NCI-H82 treated with DMSO at 0.1 percent for 48 hours (cell line): Measurements from ENCODE around the gene MYO7B.
"Not testable (repeated sequence)": the region's sequence is repeated elsewhere in the genome, so short reads cannot be mapped to it uniquely, and the experiment has no call there.

Source experiments
- DNase-seq: peaks from one replicate; lab custom pipeline; 2025; ENCODE audit not compliant: unreplicated experiment; lab: John Stamatoyannopoulos, UW

MYO7B gene

DNA sequence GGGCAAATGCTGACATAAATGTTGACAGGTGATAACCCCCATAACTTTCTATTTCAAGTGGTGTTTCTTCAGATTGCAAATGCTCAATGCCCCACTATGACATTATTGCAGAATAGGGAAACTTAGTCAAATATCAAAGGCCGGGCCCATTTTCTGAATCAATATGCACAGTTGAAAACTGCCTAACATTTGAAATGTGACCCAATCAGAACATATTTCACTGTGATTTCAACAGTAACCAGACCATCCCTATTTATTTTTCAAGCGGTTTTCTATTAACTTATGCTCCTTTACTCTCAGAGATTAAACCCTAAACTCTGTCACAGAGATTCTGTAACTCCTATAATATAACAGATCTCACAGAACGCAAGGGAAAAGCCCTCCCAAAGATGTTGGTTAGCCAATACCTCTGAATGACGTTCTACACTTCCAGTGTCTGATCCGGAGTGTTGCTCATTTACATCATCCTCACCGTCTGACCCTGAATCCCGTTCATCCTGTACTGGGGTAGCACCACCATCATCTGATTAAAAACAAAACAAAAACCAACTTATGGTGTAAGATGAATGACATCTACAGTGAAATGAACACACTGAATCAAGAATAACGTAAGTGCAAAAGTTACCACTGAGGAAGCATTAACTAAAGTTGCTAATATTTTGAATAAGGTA, 12.1 kb upstream of the MYO7B start:
- DNase-seq: no peak

DNA sequence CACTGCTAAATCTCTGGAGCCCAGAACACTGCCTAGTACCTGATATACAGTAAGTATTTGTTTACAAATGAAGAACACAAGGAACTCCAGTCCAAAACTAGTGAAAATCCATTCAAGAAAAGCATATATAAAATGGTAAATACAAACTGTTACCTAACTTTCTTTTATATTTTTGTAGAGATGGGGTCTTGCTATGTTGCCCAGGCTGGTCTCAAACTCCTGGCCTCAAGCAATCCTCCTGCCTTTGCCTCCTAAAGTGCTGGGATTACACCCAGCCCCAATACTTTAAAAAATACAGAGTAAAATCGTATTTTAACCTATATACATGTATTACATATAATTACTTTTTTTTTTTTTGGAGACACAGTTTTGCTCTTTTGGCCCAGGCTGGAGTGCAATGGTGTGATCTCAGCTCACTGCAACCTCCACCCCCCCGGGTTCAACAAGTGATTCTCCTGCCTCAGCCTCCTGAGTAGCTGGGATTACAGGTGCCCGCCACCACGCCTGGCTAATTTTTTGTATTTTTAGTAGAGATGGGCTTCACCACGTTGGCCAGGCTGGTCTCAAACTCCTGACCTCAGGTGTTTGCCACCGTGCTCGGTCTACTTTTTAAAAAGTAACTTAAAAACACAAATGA, 11.2 kb upstream of the MYO7B start:
- not testable (repeated sequence) for DNase-seq

DNA sequence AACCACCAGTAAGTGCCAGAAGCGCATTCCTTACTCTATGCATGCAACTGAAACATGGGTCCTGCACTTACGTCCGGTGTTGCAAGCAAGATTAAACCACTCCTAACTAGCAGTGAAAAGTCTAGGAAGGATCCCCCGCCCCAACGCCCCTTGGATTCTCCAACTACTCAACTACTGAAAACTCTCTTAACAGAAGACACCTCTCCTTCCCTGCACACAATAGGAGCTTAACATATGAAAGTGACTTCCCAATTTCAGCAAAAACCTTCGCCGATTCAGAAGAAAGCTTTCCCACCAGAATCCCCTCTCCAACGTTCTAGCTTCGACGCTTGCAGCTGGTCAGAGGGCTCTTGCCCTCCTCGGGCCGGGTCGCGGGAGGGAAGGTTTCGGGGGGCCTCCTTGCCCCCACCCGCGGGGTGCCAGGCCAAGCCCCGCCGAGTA, 9.8 kb upstream of the MYO7B start:
- DNase-seq: no peak

DNA sequence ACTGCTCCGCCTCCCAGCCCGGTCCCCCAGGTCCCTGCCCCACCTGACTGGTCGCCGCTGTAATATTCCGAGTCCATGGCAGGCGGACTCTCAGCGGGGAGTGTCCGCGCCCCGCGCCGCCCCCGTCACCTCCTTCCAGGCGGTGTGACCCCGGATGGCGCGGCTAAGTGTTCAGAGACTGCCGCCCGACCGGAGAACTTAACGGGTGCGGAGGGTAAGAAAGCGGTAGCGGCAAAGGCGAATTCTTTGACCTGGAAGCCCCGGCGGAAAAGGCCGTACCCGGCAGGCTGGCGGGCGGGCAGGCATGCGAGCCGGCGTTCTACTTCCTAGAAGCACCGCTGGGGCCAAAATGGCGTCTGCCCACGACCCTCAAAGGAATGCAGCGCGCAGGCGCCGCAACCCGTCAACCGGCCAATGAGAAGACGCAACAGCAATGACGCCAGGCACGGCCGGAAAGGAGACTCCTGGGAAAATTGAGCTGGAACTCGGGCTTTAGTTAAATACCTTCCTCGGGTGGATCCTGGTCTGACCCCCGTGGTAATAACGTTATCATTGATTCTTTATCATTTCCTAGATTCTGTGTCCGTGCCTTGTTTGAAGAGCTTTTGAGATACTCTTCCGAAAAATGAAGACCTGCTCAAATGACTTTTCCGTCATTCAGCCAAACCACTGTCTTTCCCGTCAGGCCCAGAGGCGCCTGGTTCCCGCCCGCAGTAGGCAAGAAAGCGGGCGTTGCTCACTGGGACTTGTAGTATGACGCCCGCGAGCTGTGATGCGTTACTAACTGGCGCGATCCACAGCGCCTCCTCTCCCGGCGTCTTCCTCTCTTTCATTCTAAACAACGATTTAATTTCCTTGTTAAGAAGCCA, 9.1 kb upstream of the MYO7B start, which contains the start of gene IWS1:
IWS1 (minus strand) TSS at position 358 of the 869 bp plus-strand sequence; CDS start at position 77, 281 bp downstream.
- DNase-seq: peak; percentile 95

- DNase-seq: no peak
Observed at GRCh38 chr2:127527001-127527804, 8.3 kb upstream of the MYO7B start.

- DNase-seq: peak; percentile 16
Observed at GRCh38 chr2:127528487-127528886, 7.0 kb upstream of the MYO7B start.

GRCh38 chr2:127529416-127529815, 6.1 kb upstream of the MYO7B start:
- not testable (repeated sequence) for DNase-seq

DNA sequence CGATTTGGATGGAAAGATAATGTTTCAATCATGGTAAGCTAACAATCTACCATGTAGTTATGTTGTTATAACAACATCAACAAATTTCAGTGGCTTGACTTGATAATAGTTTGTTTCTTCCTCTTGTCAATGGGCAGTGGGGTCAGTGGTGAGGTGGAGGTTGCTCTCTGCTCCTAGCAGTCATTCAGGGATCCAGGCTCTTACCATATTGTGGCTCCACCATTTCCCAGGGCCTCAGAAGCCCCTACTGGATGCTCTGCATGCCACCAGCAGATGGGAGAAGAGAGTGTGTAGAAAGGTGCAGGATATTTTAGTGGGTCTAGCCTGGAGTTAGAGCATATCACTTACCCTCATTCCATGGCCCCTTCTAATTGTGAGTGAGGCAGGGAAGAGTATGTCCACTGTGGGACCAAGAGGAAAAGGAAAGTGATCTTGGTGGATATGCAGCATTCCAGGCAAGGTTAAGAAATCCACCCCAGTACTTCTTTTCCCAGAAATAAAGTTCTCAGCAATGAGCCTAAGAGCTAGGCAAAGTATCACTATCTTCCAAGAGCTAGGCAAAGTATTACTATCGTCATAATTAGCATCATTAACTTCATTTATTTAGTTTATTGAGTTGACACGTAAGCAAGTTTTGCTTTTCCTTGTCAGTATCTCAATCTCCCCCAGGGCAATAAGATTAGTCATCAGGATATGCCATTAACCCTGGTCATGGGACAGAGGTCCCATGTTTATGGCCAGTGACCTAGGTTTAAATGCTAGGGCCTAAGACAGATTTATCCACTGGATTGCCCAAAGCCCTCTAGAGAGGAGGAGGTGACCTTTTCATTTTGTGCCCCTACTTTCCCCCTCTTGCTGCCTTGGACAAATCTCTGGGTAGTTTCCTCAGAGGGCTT, 5.0 kb upstream of the MYO7B start:
- no peak for DNase-seq

GRCh38 chr2:127531221-127531648, 4.2 kb upstream of the MYO7B start:
- DNase-seq: no peak

DNA sequence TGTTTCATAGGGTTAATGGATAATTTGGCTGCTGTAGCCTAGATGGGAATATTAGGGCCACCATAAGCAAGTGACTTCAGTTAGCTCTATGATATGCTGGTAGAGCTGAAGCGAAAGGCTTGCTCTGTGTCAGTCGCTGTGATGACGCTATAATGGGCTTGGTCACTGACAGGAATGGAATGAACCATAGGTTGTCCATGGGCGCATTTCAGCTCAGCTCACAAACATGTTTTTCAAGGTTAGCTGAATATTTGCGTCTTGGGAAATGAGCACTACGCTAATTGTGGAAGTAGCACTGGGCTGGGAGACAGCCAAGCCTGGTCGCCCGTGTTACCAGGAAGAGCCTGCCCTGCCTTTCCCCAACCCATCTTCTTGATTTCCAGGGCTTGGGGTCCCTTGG, 3.2 kb upstream of the MYO7B start:
- no peak for DNase-seq

DNA sequence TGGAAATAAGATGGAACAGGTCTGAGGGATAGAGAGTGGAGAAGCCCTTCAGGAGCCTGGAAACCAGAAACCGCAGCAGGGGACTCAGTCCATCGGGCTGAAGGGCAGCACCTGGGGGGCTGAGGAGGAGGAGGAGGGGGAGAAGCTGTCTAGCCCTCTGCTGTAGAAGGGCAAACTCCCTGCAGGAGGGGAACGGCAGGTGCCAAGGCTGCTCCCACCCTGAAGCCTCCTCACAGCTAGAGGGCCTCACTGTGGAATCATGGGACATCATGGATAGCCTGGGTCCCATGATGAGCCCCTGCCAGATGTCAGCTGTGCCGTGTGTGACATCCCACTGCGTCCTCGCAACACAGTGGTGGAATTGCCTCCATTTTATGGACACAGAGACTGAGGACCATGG, 435 bp downstream of the MYO7B start:
- DNase-seq: no peak

DNA sequence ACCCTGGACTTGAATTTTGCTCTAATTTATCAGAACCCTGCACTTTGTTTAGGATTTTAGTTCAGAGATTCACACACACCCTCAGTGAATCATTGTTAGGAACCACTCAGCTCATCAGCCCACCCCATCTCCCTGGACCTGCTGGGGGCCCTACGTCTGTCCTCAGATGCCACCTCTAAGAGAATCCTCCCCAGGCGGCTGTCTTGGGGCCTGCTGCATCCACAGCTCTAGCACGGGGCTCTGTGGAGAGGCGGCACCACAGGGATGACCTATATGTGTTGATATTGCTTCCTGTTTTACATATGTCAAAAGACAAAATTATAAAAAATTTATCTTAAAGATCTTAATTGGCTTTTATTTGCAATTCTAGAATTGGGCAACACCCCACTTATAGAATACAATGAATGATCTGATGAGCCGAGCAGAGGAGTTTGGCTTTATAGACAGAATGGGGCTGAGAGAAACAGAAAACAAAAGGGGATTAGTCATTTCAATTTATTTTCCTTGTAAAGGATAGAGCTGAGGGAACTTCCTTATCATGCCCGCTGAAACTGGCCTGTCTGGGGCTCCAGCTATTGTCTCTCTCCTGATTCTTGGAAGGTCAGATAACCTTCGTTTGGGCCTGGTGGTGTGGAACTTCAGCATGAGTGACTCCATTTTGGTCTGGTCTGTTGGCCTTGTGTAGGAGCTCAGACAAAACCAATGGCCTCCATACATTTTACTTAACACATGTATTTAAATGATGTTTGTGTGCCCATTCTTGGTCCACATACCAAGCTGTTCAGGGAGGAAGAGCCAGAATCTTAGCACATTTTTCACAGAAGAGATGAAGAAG, 1.4 kb downstream of the MYO7B start:
- no peak for DNase-seq

GRCh38 chr2:127537644-127538043, 2.2 kb downstream of the MYO7B start:
- no peak for DNase-seq

DNA sequence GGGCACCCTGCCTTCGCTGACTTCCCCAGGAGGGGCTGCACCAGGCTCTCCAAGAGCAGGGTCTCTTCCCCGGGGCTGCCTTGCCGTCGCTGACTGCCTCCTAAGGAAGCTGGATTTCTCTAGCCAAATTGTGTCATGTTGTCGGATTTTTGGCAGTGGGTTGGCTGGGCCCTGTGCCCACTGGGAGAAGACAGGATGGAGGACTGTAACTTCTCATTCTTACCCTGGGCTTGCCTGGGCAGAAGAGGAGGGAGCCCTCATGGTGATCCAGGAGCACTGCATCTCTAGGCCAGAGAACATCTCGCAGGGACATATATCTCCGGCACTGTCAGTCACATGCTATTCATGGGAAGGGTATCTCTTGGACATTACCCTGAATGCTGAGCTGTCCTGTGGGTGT, 6.3 kb downstream of the MYO7B start:
- DNase-seq: no peak

DNA sequence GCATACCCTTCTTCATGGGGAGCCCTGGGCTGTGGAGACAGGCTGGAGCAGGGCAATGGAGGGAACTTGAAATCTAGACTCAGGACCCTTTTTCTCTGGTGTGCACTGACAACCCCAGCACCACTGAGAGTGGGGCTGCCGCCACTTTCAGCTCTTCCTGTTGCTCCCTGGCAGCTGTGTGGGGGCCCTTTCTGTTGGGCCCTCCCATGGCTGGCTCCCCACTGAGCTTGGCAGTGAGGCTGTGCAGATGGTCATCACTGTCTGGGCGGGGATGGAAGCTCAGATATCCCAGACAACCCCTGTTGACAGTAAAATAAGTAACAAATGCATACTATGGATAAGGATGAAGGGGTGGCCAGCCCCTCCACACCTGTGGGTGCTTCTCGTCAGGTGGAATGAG, 6.7 kb downstream of the MYO7B start:
- DNase-seq: no peak

DNA sequence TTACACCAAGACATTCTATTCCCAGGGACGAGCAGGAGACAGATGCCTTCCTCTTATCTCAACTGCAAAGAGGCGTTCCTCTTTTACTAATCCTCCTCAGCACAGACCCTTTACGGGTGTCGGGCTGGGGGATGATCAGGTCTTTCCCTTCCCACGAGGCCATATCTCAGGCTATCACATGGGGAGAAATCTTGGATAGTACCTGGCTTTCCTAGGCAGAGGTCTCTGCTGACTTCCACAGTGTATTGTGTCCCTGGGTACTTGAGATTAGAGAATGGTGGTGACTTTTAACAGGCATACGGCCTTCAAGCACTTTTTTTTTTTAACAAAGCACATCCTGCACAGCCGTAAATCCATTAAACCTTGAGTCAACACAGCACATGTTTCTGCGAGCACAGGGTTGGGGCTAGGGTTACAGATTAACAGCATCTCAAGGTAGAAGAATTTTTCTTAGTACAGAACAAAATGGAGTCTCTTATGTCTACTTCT, 7.6 kb downstream of the MYO7B start:
- peak; percentile 46 for DNase-seq

DNA sequence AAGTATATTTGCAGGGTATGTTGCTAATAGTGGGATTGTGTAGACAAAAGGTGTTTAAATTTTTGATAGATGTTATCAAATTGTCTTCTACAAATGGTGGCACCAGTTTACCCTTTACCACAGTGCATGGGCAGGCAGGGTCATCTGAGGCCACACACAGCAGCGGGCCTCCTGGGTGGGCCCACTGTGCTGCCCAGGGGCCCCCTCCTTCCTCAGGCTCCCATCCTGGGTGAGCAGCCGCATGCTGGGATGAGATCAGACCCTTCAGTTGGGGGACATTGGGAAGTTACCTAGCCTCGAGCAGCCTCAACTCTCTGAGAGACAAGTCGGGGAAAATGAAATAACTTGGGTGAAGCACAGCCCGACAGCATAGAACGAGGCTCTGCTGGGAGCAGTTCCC, 9.7 kb downstream of the MYO7B start:
- no peak for DNase-seq

GRCh38 chr2:127545796-127546195, 10.3 kb downstream of the MYO7B start:
- DNase-seq: no peak

DNA sequence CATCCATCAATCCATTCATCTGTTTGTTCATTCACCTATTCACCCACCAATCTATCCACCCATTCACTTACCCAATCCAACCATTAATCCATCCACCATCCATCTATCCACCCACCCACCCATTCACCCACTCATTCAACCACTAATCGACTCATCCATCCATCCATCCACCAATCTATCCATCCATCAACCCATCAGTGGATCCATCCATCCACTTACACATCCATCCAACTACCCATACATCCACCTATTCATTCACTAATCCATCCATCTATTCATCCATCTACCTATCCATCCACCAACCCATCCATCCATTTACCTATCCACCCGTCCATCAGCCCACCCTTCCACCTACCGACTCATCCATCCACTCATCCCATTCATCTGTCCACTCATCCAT, 11.3 kb downstream of the MYO7B start:
- no peak for DNase-seq
